Neural progenitor cell (in vitro differentiated cells): ENCODE results near the gene LDLRAD4. TPM values are rescaled to one million over a fixed set of nuclear protein-coding genes. Genes with fewer than 3 reads are reported as not detected.

ENCODE experiments used
- DNase-seq: peaks from one replicate; pipeline ENCODE4 v3.0.0-alpha.2; 2016; ENCODE audit warnings: low spot score
- H2AFZ ChIP-seq: fragments of 200-600 bp; sonication (generic); replicated peaks from 2 replicates; pipeline ENCODE4 v1.6.1; 2016; ENCODE audit warnings: antibody characterized with exemption
- H3F3A ChIP-seq: fragments of 200-600 bp; sonication (generic); 2 replicates; pipeline ENCODE4 v1.6.1; 2016; ENCODE audit warnings: antibody characterized with exemption, low read depth
- H3K27ac ChIP-seq: fragments of 200-600 bp; sonication (generic); 2 replicates; pipeline ENCODE4 v1.5.1; 2016; ENCODE audit warnings: mild to moderate bottlenecking
- H3K27me3 ChIP-seq: fragments of 200-600 bp; sonication (generic); 2 replicates; pipeline ENCODE4 v1.6.1; 2016; ENCODE audit warnings: mild to moderate bottlenecking, moderate library complexity
- H3K36me3 ChIP-seq: fragments of 200-600 bp; sonication (generic); 2 replicates; pipeline ENCODE4 v1.5.1; 2016
- H3K4me1 ChIP-seq: fragments of 200-600 bp; sonication (generic); 2 replicates; pipeline ENCODE4 v1.6.1; 2016; ENCODE audit warnings: mixed run types
- H3K4me2 ChIP-seq: fragments of 200-600 bp; sonication (generic); 2 replicates; pipeline ENCODE4 v1.6.1; 2016
- H3K4me3 ChIP-seq: fragments of 200-600 bp; sonication (generic); 2 replicates; pipeline ENCODE4 v1.5.1; 2016
- H3K79me2 ChIP-seq: fragments of 200-600 bp; sonication (generic); 2 replicates; pipeline ENCODE4 v1.6.1; 2016; ENCODE audit warnings: low read depth
- H3K9ac ChIP-seq: fragments of 200-600 bp; sonication (generic); 2 replicates; pipeline ENCODE4 v1.6.1; 2016
- H3K9me3 ChIP-seq: fragments of 200-600 bp; sonication (generic); 2 replicates; pipeline ENCODE4 v1.5.1; 2016; ENCODE audit warnings: low read depth
- H4K20me1 ChIP-seq: fragments of 200-600 bp; sonication (generic); 2 replicates; pipeline ENCODE4 v1.6.1; 2016; ENCODE audit warnings: low read depth
- H3K27ac Mint-ChIP-seq: 3 replicates; pipeline ENCODE4 v1.8.0; 2021; ENCODE audit warnings: mixed read lengths
- H3K27me3 Mint-ChIP-seq: 2 replicates; pipeline ENCODE4 v1.8.0; 2022; ENCODE audit warnings: low read depth, mild to moderate bottlenecking, inconsistent platforms, moderate library complexity, mixed read lengths; ENCODE audit not compliant: insufficient read depth
- H3K36me3 Mint-ChIP-seq: 3 replicates; pipeline ENCODE4 v1.8.0; 2021; ENCODE audit warnings: mixed read lengths
- H3K4me1 Mint-ChIP-seq: 3 replicates; pipeline ENCODE4 v1.8.0; 2021; ENCODE audit warnings: mixed read lengths
- H3K4me3 Mint-ChIP-seq: 3 replicates; pipeline ENCODE4 v1.8.0; 2021; ENCODE audit warnings: mild to moderate bottlenecking, moderate library complexity, mixed read lengths
- H3K9me3 Mint-ChIP-seq: 3 replicates; pipeline ENCODE4 v1.8.0; 2020; ENCODE audit warnings: mixed read lengths
- CTCF ChIP-seq: fragments of 200-600 bp; sonication (generic); IDR thresholded peaks from 2 replicates; pipeline ENCODE4 v1.5.1; 2017; ENCODE audit warnings: antibody characterized with exemption, mild to moderate bottlenecking
- EZH2 ChIP-seq: fragments of 200-600 bp; sonication (generic); IDR thresholded peaks from 2 replicates; pipeline ENCODE4 v1.6.1; 2017; ENCODE audit warnings: antibody characterized with exemption, mild to moderate bottlenecking, moderate library complexity
- EZH2phosphoT487 ChIP-seq: fragments of 200-600 bp; sonication (generic); IDR thresholded peaks from 2 replicates; pipeline ENCODE4 v1.6.1; 2017; ENCODE audit warnings: antibody characterized with exemption
- microRNA-seq: library from miRNA; unstranded; fragments of <30 nt; microRNA quantifications from one replicate; pipeline ENCODE4, GENCODE V29; 2016
- small RNA-seq: library from RNA; depleted of rRNA; stranded (forward); fragments of <200 nt; gene quantifications from one replicate; pipeline ENCODE3, GENCODE V24; 2015
- total RNA-seq: library from RNA; depleted of rRNA; stranded (reverse); fragments of >200 nt; gene quantifications from 2 replicates; pipeline ENCODE4 v1.2.3, GENCODE V29; 2015; ENCODE audit warnings: low replicate concordance

Gene LDLRAD4
- total RNA-seq, 1 donor from 2014 or later: 0.65 TPM

GRCh38 chr18:13696961-13697360, 478.4 kb downstream of the LDLRAD4 start:
- H3K79me2 ChIP-seq: peaks cover 29% of the 10 kb centered on the region
- TF ChIP-seq CTCF (no peak), EZH2phosphoT487 (no peak), EZH2 (no peak)
- H3K4me2 ChIP-seq: no peak overlapping the region
- H3K4me3 ChIP-seq: no peak overlapping the region
- H3K9ac ChIP-seq: no peak overlapping the region
- Mint-ChIP-seq H3K4me1 (no peaks in the 10 kb centered on the region), H3K4me3 (no peak overlapping the region), H3K27ac (no peak overlapping the region), H3K9me3 (peaks cover 67% of the 10 kb centered on the region), H3K27me3 (peaks cover 5% of the 10 kb centered on the region), H3K36me3 (peaks cover 11% of the 10 kb centered on the region)
- no peaks in the 10 kb centered on the region for H3F3A ChIP-seq
- H4K20me1 ChIP-seq: no peaks in the 10 kb centered on the region
- H3K4me1 ChIP-seq: no peaks in the 10 kb centered on the region
- no peak overlapping the region for H2AFZ ChIP-seq
- no peaks in the 10 kb centered on the region for H3K9me3 ChIP-seq
- H3K27me3 ChIP-seq: no peaks in the 10 kb centered on the region
- DNase-seq: no peak
- H3K27ac ChIP-seq: no peak overlapping the region
- no peaks in the 10 kb centered on the region for H3K36me3 ChIP-seq

GRCh38 chr18:13700153-13700552, 481.6 kb downstream of the LDLRAD4 start:
- H3K9me3 Mint-ChIP-seq: peaks cover 65% of the 10 kb centered on the region
- no peak overlapping the region for H3K27ac ChIP-seq
- peaks cover 28% of the 10 kb centered on the region for H3K79me2 ChIP-seq
- H3F3A ChIP-seq: no peaks in the 10 kb centered on the region
- H3K9ac ChIP-seq: no peak overlapping the region
- no peak overlapping the region for H3K4me3 ChIP-seq
- H2AFZ ChIP-seq: no peak overlapping the region
- TF ChIP-seq CTCF: no peak
- no peak for TF ChIP-seq EZH2phosphoT487
- TF ChIP-seq EZH2: no peak
- DNase-seq: no peak
- H3K4me2 ChIP-seq: no peak overlapping the region
- no peaks in the 10 kb centered on the region for H4K20me1 ChIP-seq
- peaks cover 7% of the 10 kb centered on the region for H3K36me3 ChIP-seq
- H3K27ac Mint-ChIP-seq: no peak overlapping the region
- no peaks in the 10 kb centered on the region for H3K27me3 ChIP-seq
- no peaks in the 10 kb centered on the region for H3K4me1 Mint-ChIP-seq
- H3K4me3 Mint-ChIP-seq: no peak overlapping the region
- H3K4me1 ChIP-seq: no peaks in the 10 kb centered on the region
- peaks cover 5% of the 10 kb centered on the region for H3K27me3 Mint-ChIP-seq
- peaks cover 26% of the 10 kb centered on the region for H3K9me3 ChIP-seq
- H3K36me3 Mint-ChIP-seq: peaks cover 18% of the 10 kb centered on the region

Small RNAs within 50 kb of the gene (microRNA-seq; reads per million reads assigned to microRNA genes)
- gene MIR4526 (not detected), gene MIR5190 (not detected)

Small RNAs within 50 kb of the gene (small RNA-seq; reads per million reads assigned to genes)
- not detected for gene MIR4526
- not detected for gene MIR5190

Other genes with a start within 250 kb of the LDLRAD4 start
- 40.3 and 58.7 TPM in 2 replicates for gene CEP192, start 227.4 kb upstream of the LDLRAD4 start, total RNA-seq